Stomach (tissue), 4 donors: ENCODE data around the gene GLMP.

Experiments used
- CTCF ChIP-seq, 7 experiments: fragments of 450-650 bp in 4 of 7; fragments of 200-600 bp in 3 of 7; sonication (generic) in 3 of 7; IDR thresholded peaks; one replicate each; pipeline ENCODE4 v1.5.1; 2016 to 2019; ENCODE audit warnings: antibody characterized with exemption in 7 of 7, control low read depth in 2 of 7, mild to moderate bottlenecking in 1 of 7
- EP300 ChIP-seq: sonication (generic); formaldehyde crosslinking; IDR thresholded peaks from one replicate; pipeline ENCODE4 v1.6.1; 2017; ENCODE audit warnings: antibody characterized with exemption
- POLR2A ChIP-seq, 4 donors: fragments of 450-650 bp; IDR thresholded peaks; one replicate each; pipeline ENCODE4 v1.6.1; 2016; ENCODE audit warnings: antibody characterized with exemption in 4 of 4, control low read depth in 2 of 4, mild to moderate bottlenecking in 1 of 4, moderate library complexity in 1 of 4
- POLR2AphosphoS5 ChIP-seq, 3 donors: sonication (generic); formaldehyde crosslinking; IDR thresholded peaks; one replicate each; pipeline ENCODE4 v1.6.1; 2016; ENCODE audit warnings: antibody characterized with exemption in 3 of 3

- TF ChIP-seq CTCF (IDR thresholded peaks at IDR 0.05), result no peak
- no peak for TF ChIP-seq POLR2A (IDR thresholded peaks at IDR 0.05)
- no peak for TF ChIP-seq EP300
- no peak for TF ChIP-seq POLR2AphosphoS5 (IDR thresholded peaks at IDR 0.05)
These were observed 34.6 kb downstream of the GLMP start for GRCh38 chr1:156260896-156261295.
